ENCODE results near the gene KLF8.

DNA sequence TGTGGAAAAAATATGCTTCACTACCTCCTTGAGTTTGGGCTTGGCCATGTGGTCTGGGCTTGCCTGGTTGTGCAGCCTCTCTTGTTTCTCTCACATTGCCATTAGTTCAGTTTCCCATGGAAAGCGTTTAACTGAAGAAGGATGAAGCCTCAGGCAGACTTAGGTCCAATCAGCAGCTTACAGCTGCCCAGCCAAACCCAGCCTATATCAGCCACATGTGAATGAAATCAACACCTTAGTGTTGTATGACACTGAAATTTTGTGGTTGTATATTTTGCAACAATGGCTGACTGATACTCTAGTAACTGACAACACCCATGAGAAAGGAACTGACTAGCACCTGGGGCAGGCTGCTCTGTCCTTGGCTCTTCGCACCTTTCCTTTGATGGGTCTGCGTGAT is 81.2 kb downstream of the KLF8 start:
- TF ChIP-seq POLR2A (IDR thresholded peaks at IDR 0.05; ENCODE audit: low read depth, low read length) (no peak), POLR2AphosphoS5 (IDR thresholded peaks at IDR 0.05; ENCODE audit: low read depth, low read length) (no peak)

Measured in GM12892 (cell line).